PFSK-1 (cell line): ENCODE data around the gene IL1R2.

Source experiments
- POLR2AphosphoS5 ChIP-seq: IDR thresholded peaks from 2 replicates; pipeline ENCODE4 v1.6.1; 2012; ENCODE audit warnings: low read depth, mild to moderate bottlenecking, control low read depth, low read length, moderate library complexity
- SIN3A ChIP-seq: IDR thresholded peaks from 2 replicates; pipeline ENCODE4 v1.6.1; 2012; ENCODE audit warnings: mild to moderate bottlenecking, low read length, moderate library complexity, borderline replicate concordance; ENCODE audit not compliant: insufficient read depth
- TF ChIP-seq, protein P1 (sequence below), 2 experiments: IDR thresholded peaks; 2 replicates each; pipeline versions ENCODE4 v1.6.1 to v1.8.0; 2011 to 2012; ENCODE audit warnings: low read depth in 2 of 2, low read length in 2 of 2, control low read depth in 1 of 2, inconsistent platforms in 1 of 2, mild to moderate bottlenecking in 1 of 2, moderate library complexity in 1 of 2; ENCODE audit not compliant: insufficient read depth in 1 of 2

DNA sequence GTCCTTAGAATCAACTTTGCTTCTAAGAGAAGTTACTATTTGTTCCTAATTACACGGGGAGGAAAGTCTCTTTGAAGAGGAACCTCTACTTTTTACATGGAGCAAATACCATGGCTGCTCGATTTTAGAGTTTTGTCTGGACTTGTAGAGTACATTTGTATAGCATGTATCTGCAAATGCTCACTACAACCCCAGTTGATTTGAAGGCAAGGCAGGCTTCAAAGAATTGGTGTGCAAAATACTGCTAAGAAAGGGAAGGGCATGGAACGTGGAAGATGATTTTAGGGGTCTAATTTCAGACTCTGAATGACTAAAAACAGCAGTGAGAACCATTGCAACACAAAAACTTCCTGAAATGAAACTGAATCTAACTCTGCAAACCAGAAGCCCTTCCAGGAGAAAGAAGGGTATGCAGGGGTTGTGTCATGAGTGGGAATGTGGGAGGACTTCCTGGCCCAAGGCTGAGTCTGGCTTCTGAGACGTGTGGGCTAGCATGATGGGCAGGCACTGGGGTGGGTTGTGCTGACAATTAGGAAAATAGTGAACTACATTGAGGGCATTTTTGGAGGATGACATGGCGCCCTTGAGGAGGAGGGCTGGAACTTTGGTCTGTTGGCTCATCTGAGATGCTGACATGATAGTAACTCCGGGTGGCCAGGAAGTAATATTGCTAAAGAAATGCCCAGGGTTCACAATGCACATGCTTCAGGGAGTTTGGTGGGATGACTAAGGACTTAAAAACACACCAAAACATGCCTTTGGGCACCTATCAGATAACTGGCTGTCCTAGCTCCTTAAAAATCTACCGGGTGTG lies 18.9 kb upstream of the IL1R2 start:
- no peak for TF ChIP-seq POLR2AphosphoS5
- TF ChIP-seq, protein P1, sequence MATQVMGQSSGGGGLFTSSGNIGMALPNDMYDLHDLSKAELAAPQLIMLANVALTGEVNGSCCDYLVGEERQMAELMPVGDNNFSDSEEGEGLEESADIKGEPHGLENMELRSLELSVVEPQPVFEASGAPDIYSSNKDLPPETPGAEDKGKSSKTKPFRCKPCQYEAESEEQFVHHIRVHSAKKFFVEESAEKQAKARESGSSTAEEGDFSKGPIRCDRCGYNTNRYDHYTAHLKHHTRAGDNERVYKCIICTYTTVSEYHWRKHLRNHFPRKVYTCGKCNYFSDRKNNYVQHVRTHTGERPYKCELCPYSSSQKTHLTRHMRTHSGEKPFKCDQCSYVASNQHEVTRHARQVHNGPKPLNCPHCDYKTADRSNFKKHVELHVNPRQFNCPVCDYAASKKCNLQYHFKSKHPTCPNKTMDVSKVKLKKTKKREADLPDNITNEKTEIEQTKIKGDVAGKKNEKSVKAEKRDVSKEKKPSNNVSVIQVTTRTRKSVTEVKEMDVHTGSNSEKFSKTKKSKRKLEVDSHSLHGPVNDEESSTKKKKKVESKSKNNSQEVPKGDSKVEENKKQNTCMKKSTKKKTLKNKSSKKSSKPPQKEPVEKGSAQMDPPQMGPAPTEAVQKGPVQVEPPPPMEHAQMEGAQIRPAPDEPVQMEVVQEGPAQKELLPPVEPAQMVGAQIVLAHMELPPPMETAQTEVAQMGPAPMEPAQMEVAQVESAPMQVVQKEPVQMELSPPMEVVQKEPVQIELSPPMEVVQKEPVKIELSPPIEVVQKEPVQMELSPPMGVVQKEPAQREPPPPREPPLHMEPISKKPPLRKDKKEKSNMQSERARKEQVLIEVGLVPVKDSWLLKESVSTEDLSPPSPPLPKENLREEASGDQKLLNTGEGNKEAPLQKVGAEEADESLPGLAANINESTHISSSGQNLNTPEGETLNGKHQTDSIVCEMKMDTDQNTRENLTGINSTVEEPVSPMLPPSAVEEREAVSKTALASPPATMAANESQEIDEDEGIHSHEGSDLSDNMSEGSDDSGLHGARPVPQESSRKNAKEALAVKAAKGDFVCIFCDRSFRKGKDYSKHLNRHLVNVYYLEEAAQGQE (IDR thresholded peaks at IDR 0.05; ENCODE audit: insufficient read depth in 1 of 2, low read depth in 2 of 2, low read length in 2 of 2) = no peak
- no peak for TF ChIP-seq SIN3A
